ENCODE results near the gene TCOF1. TPM values are rescaled to one million over a fixed set of nuclear protein-coding genes. Genes with fewer than 3 reads are reported as not detected.

TCOF1 gene
- total RNA-seq, 4 donors from 2014 or later, result 32.1 to 64.8 (median 38.7) TPM

- H3K4me3 ChIP-seq, result peak overlapping the region in 1 of 4 donors; percentile 5
- WGBS, 2 donors, result 68 to 71% methylated on average over 13 of the region's 13 CpGs
- H3K27me3 ChIP-seq, result no peaks in the 10 kb centered on the region
- H3K9me3 ChIP-seq, result no peaks in the 10 kb centered on the region
- peak overlapping the region in 2 of 4 donors; percentile 91 to 95 for H3K27ac ChIP-seq
- no peak for TF ChIP-seq EP300 (IDR thresholded peaks at IDR 0.05)
- TF ChIP-seq CTCF (IDR thresholded peaks at IDR 0.05), result no peak
- no peak for TF ChIP-seq POLR2A (IDR thresholded peaks at IDR 0.05)
- peaks cover 0 to 53% (median 34%) of the 10 kb centered on the region in 3 donors for H3K36me3 ChIP-seq
- no peak for DNase-seq (ENCODE audit: low spot score in 2 of 2)
- peaks cover 0 to 32% (median 21%) of the 10 kb centered on the region in 4 donors for H3K4me1 ChIP-seq
Measured at GRCh38 chr5:150407096-150407720, 49.7 kb downstream of the TCOF1 start.

- Histone ChIP-seq H3K36me3 (peaks cover 0 to 41% (median 29%) of the 10 kb centered on the region in 3 donors), H3K4me1 (peaks cover 0 to 42% (median 25%) of the 10 kb centered on the region in 4 donors), H3K27ac (peak overlapping the region in 3 of 4 donors; percentile 56 to 95 (median 91)), H3K4me3 (peak overlapping the region in 2 of 4 donors; percentile 2 to 65), H3K27me3 (no peaks in the 10 kb centered on the region), H3K9me3 (no peaks in the 10 kb centered on the region)
- no peak for TF ChIP-seq CTCF (IDR thresholded peaks at IDR 0.05)
- TF ChIP-seq POLR2A (IDR thresholded peaks at IDR 0.05), result no peak
- no peak for TF ChIP-seq EP300 (IDR thresholded peaks at IDR 0.05)
- no peak for DNase-seq (ENCODE audit: low spot score in 2 of 2)
- 87 to 89% methylated on average over 8 of the region's 8 CpGs for WGBS, 2 donors
Measured at GRCh38 chr5:150408231-150408943, 50.9 kb downstream of the TCOF1 start.

- DNase-seq (ENCODE audit: low spot score in 2 of 2), result peak; percentile 52 to 85
- no peaks in the 10 kb centered on the region for H3K9me3 ChIP-seq
- peaks cover 0 to 38% (median 30%) of the 10 kb centered on the region in 4 donors for H3K4me1 ChIP-seq
- H3K4me3 ChIP-seq, result peak overlapping the region in 3 of 4 donors; percentile 17 to 65 (median 54)
- no peaks in the 10 kb centered on the region for H3K27me3 ChIP-seq
- WGBS, 2 donors, result 13 to 14% methylated on average over 15 of the region's 15 CpGs
- TF ChIP-seq CTCF (IDR thresholded peaks at IDR 0.05) (no peak), POLR2A (IDR thresholded peaks at IDR 0.05) (peak in 1 of 2 donors; percentile 20), EP300 (IDR thresholded peaks at IDR 0.05) (peak in 1 of 2 donors; percentile 15)
- peak overlapping the region; percentile 59 to 95 (median 89) for H3K27ac ChIP-seq
- H3K36me3 ChIP-seq, result peaks cover 0 to 26% (median 19%) of the 10 kb centered on the region in 3 donors
Measured at GRCh38 chr5:150409638-150410523, 52.4 kb downstream of the TCOF1 start.

GRCh38 chr5:150410524-150411244, 53.2 kb downstream of the TCOF1 start:
- peak overlapping the region; percentile 68 to 95 (median 89) for H3K27ac ChIP-seq
- no peaks in the 10 kb centered on the region for H3K27me3 ChIP-seq
- TF ChIP-seq EP300 (IDR thresholded peaks at IDR 0.05), result no peak
- peak in 1 of 2 donors; percentile 34 for TF ChIP-seq POLR2A (IDR thresholded peaks at IDR 0.05)
- TF ChIP-seq CTCF (IDR thresholded peaks at IDR 0.05), result no peak
- peak; percentile 30 to 74 for DNase-seq (ENCODE audit: low spot score in 2 of 2)
- H3K36me3 ChIP-seq, result peaks cover 0 to 19% (median 18%) of the 10 kb centered on the region in 3 donors
- H3K9me3 ChIP-seq, result no peaks in the 10 kb centered on the region
- H3K4me3 ChIP-seq, result peak overlapping the region; percentile 3 to 65 (median 51)
- peaks cover 0 to 38% (median 30%) of the 10 kb centered on the region in 4 donors for H3K4me1 ChIP-seq
- 21 to 29% methylated on average over 4 of the region's 4 CpGs for WGBS, 2 donors

Measured in tibial nerve (tissue), 4 donors.